Mesenchymal stem cell (in vitro differentiated cells and primary cell): ENCODE measurements around the gene NEK5. TPM values are rescaled to one million over a fixed set of nuclear protein-coding genes. Genes with fewer than 3 reads are reported as not detected.
"Not testable (repeated sequence)": the region's sequence is repeated elsewhere in the genome, so short reads cannot be mapped to it uniquely, and the experiment has no call there.

Experiments used
- DNase-seq: peaks from one replicate; pipeline ENCODE4 v3.0.0-alpha.2; 2013
- H2AFZ ChIP-seq: one replicate; pipeline ENCODE4 v1.6.1; 2013; ENCODE audit warnings: low read depth, mild to moderate bottlenecking, control low read depth, inconsistent platforms, low read length, moderate library complexity
- H2AK5ac ChIP-seq: 2 replicates; pipeline ENCODE4 v1.6.1; 2013; ENCODE audit warnings: low read length, moderate library complexity, mild to moderate bottlenecking, inconsistent platforms; ENCODE audit not compliant: severe bottlenecking
- H2BK120ac ChIP-seq: one replicate; pipeline ENCODE4 v1.6.1; 2013; ENCODE audit warnings: low read depth, mild to moderate bottlenecking, inconsistent platforms, low read length, moderate library complexity
- H2BK12ac ChIP-seq, 2 experiments: one replicate each; pipeline ENCODE4 v1.6.1; 2013; ENCODE audit warnings: inconsistent platforms in 2 of 2, low read length in 2 of 2, mild to moderate bottlenecking in 2 of 2, moderate library complexity in 2 of 2, control low read depth in 1 of 2
- H2BK15ac ChIP-seq: one replicate; pipeline ENCODE4 v1.6.1; 2013; ENCODE audit warnings: mild to moderate bottlenecking, low read depth, inconsistent platforms; ENCODE audit not compliant: poor library complexity, severe bottlenecking
- H2BK5ac ChIP-seq: 2 replicates; pipeline ENCODE4 v1.6.1; 2013; ENCODE audit warnings: low read depth, mild to moderate bottlenecking, low read length, control low read depth, inconsistent platforms; ENCODE audit not compliant: poor library complexity, severe bottlenecking
- H3K14ac ChIP-seq, 2 experiments: one replicate each; pipeline ENCODE4 v1.6.1; 2013; ENCODE audit warnings: inconsistent platforms in 2 of 2, low read length in 2 of 2, control low read depth in 1 of 2, mild to moderate bottlenecking in 1 of 2, moderate library complexity in 1 of 2
- H3K18ac ChIP-seq, 2 experiments: one replicate each; pipeline ENCODE4 v1.6.1; 2013; ENCODE audit warnings: inconsistent platforms in 2 of 2, low read length in 2 of 2, control low read depth in 1 of 2, low read depth in 1 of 2, mild to moderate bottlenecking in 1 of 2
- H3K23ac ChIP-seq, 2 experiments: one replicate each; pipeline ENCODE4 v1.6.1; 2013; ENCODE audit warnings: inconsistent platforms in 2 of 2, low read length in 2 of 2, mild to moderate bottlenecking in 2 of 2, moderate library complexity in 2 of 2, control low read depth in 1 of 2
- H3K27ac ChIP-seq: 2 replicates; pipeline ENCODE4 v1.5.1; 2013; ENCODE audit warnings: mild to moderate bottlenecking, moderate library complexity, low read length, control low read depth, inconsistent platforms; ENCODE audit not compliant: poor library complexity, severe bottlenecking
- H3K27me3 ChIP-seq, 2 experiments: 2 replicates each; pipeline versions ENCODE4 v1.6.1 to v1.7.0; 2013; ENCODE audit warnings: low read length in 2 of 2, mild to moderate bottlenecking in 2 of 2, moderate library complexity in 2 of 2, control low read depth in 1 of 2, inconsistent platforms in 1 of 2; ENCODE audit not compliant: control insufficient read depth in 1 of 2, insufficient read depth in 1 of 2
- H3K36me3 ChIP-seq, 2 experiments: 2 replicates each; pipeline versions ENCODE4 v1.6.1 to v1.7.0; 2013; ENCODE audit warnings: low read length in 2 of 2, control low read depth in 1 of 2, inconsistent platforms in 1 of 2, low read depth in 1 of 2, mild to moderate bottlenecking in 1 of 2; ENCODE audit not compliant: insufficient read depth in 2 of 2, control insufficient read depth in 1 of 2
- H3K4ac ChIP-seq, 2 experiments: one replicate each; pipeline ENCODE4 v1.6.1; 2013; ENCODE audit warnings: inconsistent platforms in 2 of 2, low read length in 2 of 2, mild to moderate bottlenecking in 2 of 2, moderate library complexity in 2 of 2, control low read depth in 1 of 2, low read depth in 1 of 2
- H3K4me1 ChIP-seq: 2 replicates; pipeline ENCODE4 v1.6.1; 2013; ENCODE audit warnings: low read depth, low read length, control low read depth; ENCODE audit not compliant: control insufficient read depth, insufficient read depth
- H3K4me2 ChIP-seq: 2 replicates; pipeline ENCODE4 v1.6.1; 2013; ENCODE audit warnings: low read length, mild to moderate bottlenecking, inconsistent platforms; ENCODE audit not compliant: poor library complexity, severe bottlenecking
- H3K4me3 ChIP-seq, 2 experiments: 2 replicates each; pipeline versions ENCODE4 v1.5.1 to v1.7.0; 2013; ENCODE audit warnings: low read length in 2 of 2, mild to moderate bottlenecking in 2 of 2, control low read depth in 1 of 2, low read depth in 1 of 2; ENCODE audit not compliant: insufficient read depth in 1 of 2
- H3K79me1 ChIP-seq: replicated peaks from 2 replicates; pipeline ENCODE4 v1.6.1; 2013; ENCODE audit warnings: mild to moderate bottlenecking, control low read depth, low read length, inconsistent platforms; ENCODE audit not compliant: poor library complexity, severe bottlenecking
- H3K9ac ChIP-seq: 2 replicates; pipeline ENCODE4 v1.7.0; 2013; ENCODE audit warnings: mild to moderate bottlenecking, low read length, moderate library complexity
- H3K9me3 ChIP-seq: 2 replicates; pipeline ENCODE4 v1.7.0; 2013; ENCODE audit warnings: mild to moderate bottlenecking, low read length; ENCODE audit not compliant: control insufficient read depth
- H4K8ac ChIP-seq: one replicate; pipeline ENCODE4 v1.6.1; 2013; ENCODE audit warnings: inconsistent platforms, mild to moderate bottlenecking, low read length, moderate library complexity
- H4K91ac ChIP-seq: one replicate; pipeline ENCODE4 v1.6.1; 2013; ENCODE audit warnings: mild to moderate bottlenecking, low read length, inconsistent platforms
- WGBS: methylation state at CpG from one replicate; pipeline ENCODE4 v1.1.7; 2013; ENCODE audit warnings: mixed read lengths; 5-methylcytosine and 5-hydroxymethylcytosine counted together
- polyA plus RNA-seq, 2 experiments: library from polyadenylated mRNA; stranded (reverse); fragments of 200-250 nt; gene quantifications; one replicate each; pipeline ENCODE4 v1.2.3, GENCODE V29; 2013

Gene NEK5, protein sequence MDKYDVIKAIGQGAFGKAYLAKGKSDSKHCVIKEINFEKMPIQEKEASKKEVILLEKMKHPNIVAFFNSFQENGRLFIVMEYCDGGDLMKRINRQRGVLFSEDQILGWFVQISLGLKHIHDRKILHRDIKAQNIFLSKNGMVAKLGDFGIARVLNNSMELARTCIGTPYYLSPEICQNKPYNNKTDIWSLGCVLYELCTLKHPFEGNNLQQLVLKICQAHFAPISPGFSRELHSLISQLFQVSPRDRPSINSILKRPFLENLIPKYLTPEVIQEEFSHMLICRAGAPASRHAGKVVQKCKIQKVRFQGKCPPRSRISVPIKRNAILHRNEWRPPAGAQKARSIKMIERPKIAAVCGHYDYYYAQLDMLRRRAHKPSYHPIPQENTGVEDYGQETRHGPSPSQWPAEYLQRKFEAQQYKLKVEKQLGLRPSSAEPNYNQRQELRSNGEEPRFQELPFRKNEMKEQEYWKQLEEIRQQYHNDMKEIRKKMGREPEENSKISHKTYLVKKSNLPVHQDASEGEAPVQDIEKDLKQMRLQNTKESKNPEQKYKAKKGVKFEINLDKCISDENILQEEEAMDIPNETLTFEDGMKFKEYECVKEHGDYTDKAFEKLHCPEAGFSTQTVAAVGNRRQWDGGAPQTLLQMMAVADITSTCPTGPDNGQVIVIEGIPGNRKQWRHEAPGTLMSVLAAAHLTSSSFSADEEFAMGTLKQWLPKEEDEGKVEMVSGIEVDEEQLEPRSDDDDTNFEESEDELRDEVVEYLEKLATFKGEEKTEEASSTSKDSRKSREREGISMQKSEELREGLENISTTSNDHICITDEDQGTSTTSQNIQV
- 0.03 TPM for polyA plus RNA-seq (2013, experiment 1 of 2)
- polyA plus RNA-seq (2013, experiment 2 of 2), result 0.04 TPM

DNA sequence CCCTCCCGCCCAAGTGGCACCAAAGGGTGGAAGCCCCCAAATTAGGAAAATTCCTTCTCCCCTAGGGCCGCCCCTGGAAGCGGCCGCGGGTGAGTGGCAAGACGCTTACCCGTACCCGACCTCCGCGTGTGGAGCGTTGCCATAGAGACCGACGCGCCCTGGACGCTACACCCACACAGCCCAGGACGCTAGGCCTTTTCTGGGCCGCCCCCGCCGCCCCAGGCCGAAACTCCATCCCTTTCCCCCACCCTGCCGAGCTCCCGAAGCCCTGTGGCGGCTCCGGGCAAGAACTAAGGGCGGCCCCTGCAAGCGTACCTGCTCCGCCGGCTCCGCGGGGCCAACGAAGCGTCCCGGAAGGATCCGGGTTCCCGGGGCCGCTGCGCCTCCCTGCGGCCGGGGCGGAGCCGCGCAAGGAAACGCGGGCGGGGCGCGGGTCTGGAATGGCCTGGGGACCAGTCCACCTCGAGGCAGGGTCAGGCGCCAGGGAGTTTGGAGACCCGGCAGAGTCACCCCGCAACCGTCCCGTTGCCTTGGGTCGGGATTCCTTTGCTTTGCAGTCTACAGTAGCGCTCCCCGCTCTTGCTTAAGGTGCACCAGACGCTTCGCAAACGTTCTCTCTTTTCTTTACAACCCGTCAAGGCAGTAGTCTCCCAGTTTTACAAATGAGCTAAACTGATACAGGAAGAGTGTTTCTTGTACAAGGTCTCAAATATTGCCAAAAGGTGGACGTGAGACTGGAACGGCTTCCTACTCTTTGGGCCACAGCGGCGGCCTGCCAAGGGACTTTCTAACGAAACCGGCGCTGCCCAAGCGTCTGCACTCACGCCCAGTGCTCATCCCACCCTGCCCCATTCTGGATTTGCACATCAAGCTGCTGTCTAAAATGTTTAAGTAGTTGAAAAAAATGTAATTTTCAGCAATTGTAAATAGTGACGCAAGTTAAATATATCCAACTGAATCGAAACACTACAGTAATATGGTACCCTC lies at the start of gene NEK5:
Gene NEK5 (minus strand): TSS at position 360 of the 987 bp plus-strand sequence. CDS start 1,591 bp downstream, outside the sequence.
- no peaks in the 10 kb centered on the region for H3K9me3 ChIP-seq
- H2AK5ac ChIP-seq, result no peak within 1 kb of the TSS
- no peak within 1 kb of the TSS for H3K23ac ChIP-seq
- no peak within 1 kb of the TSS for H3K14ac ChIP-seq
- no peak within 1 kb of the TSS for H2BK12ac ChIP-seq
- no peak within 1 kb of the TSS for H2BK120ac ChIP-seq
- WGBS, result 13% methylated on average over 67 of the region's 71 CpGs
- H3K4ac ChIP-seq, result no peak within 1 kb of the TSS
- peak within 1 kb of the TSS; percentile 72 for H3K9ac ChIP-seq
- H3K18ac ChIP-seq, result no peak within 1 kb of the TSS
- H2BK15ac ChIP-seq, result no peak within 1 kb of the TSS
- H2BK5ac ChIP-seq, result no peak within 1 kb of the TSS
- H3K4me1 ChIP-seq, result peaks cover 4% of the 10 kb centered on the region
- peak within 1 kb of the TSS; percentile 73 to 79 for H3K4me3 ChIP-seq
- no peak within 1 kb of the TSS for H3K27ac ChIP-seq
- DNase-seq, result peak; percentile 72
- peaks cover 15 to 32% of the 10 kb centered on the region in 2 experiments for H3K36me3 ChIP-seq
- no peak within 1 kb of the TSS for H4K8ac ChIP-seq
- no peak within 1 kb of the TSS for H4K91ac ChIP-seq
- H3K4me2 ChIP-seq, result peak within 1 kb of the TSS; percentile 81
- H2AFZ ChIP-seq, result peak within 1 kb of the TSS; percentile 72
- peaks cover 0 to 3% of the 10 kb centered on the region in 2 experiments for H3K27me3 ChIP-seq
- no peaks in the 10 kb centered on the region for H3K79me1 ChIP-seq

GRCh38 chr13:52177276-52177675 lies 48.4 kb upstream of the NEK5 start:
- H3K4me3 ChIP-seq, result no peak overlapping the region
- H3K23ac ChIP-seq, result no peak overlapping the region
- H2BK15ac ChIP-seq, result no peak overlapping the region
- 83% methylated on average over 2 of the region's 2 CpGs for WGBS
- H3K9ac ChIP-seq, result no peak overlapping the region
- no peak overlapping the region for H2BK5ac ChIP-seq
- H2AK5ac ChIP-seq, result no peak overlapping the region
- no peak overlapping the region for H3K18ac ChIP-seq
- no peaks in the 10 kb centered on the region for H3K4me1 ChIP-seq
- peaks cover 2% of the 10 kb centered on the region for H3K79me1 ChIP-seq
- no peak overlapping the region for H3K27ac ChIP-seq
- no peaks in the 10 kb centered on the region for H3K27me3 ChIP-seq
- no peak overlapping the region for H2BK120ac ChIP-seq
- no peak overlapping the region for H3K14ac ChIP-seq
- no peak overlapping the region for H2BK12ac ChIP-seq
- no peak for DNase-seq
- H2AFZ ChIP-seq, result no peak overlapping the region
- H3K9me3 ChIP-seq, result no peaks in the 10 kb centered on the region
- peaks cover 8 to 66% of the 10 kb centered on the region in 2 experiments for H3K36me3 ChIP-seq
- H4K91ac ChIP-seq, result no peak overlapping the region
- no peak overlapping the region for H3K4me2 ChIP-seq
- no peak overlapping the region for H4K8ac ChIP-seq
- H3K4ac ChIP-seq, result no peak overlapping the region

DNA sequence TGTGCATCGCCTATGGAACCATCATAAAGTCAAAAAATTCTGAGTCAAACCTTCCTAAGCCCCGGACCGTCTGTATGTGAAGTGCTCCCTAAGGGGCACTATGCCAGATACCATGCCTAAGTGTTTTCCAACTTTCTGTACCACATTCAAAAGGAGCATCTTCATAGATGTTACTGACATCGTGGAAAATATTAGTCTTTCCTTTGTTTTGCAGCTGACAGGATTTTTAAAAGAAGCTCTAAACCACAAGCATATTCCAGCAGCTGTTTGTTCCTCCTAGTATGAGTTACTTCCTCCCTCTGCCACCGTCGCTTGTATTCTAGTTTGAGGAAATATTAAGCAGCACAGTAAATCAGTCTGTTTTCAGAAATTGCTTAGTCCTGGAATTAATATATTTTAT lies 45.1 kb upstream of the NEK5 start:
- H2AK5ac ChIP-seq, H2BK5ac ChIP-seq, H2BK120ac ChIP-seq, H3K4me1 ChIP-seq, H4K8ac ChIP-seq, H3K4me2 ChIP-seq, H3K9me3 ChIP-seq, H2BK12ac ChIP-seq, H3K18ac ChIP-seq, H3K23ac ChIP-seq, H3K4ac ChIP-seq, H3K4me3 ChIP-seq, H3K14ac ChIP-seq, H3K9ac ChIP-seq, H2BK15ac ChIP-seq, H2AFZ ChIP-seq, H4K91ac ChIP-seq, DNase-seq, H3K27me3 ChIP-seq, H3K79me1 ChIP-seq, H3K27ac ChIP-seq: not testable (repeated sequence)
- 100% methylated on average over 4 of the region's 6 CpGs for WGBS
- H3K36me3 ChIP-seq, result peaks cover 14 to 69% of the 10 kb centered on the region in 2 experiments
